CD14-positive monocyte (primary cell): ENCODE measurements around the gene FNIP2. TPM values are rescaled to one million over a fixed set of nuclear protein-coding genes. Genes with fewer than 3 reads are reported as not detected.

ENCODE experiments used
- DNase-seq, 3 donors: peaks; one replicate each; pipeline ENCODE4 v3.0.0-alpha.2; 2011 to 2022
- H2AFZ ChIP-seq: 2 replicates; pipeline ENCODE4 v1.6.0; 2012; ENCODE audit warnings: mild to moderate bottlenecking, low read depth, low read length, inconsistent platforms; ENCODE audit not compliant: insufficient read depth, poor library complexity, severe bottlenecking
- H3K27ac ChIP-seq, 2 donors: 1 replicate in 1 of 2; 2 replicates in 1 of 2; pipeline ENCODE4 v1.5.1; 2012 to 2013; ENCODE audit warnings: low read length in 2 of 2, control low read depth in 1 of 2, inconsistent platforms in 1 of 2, low read depth in 1 of 2, mild to moderate bottlenecking in 1 of 2
- H3K27me3 ChIP-seq, 2 donors: one replicate each; pipeline versions ENCODE4 v1.6.0 to v1.6.1; 2011 to 2013; ENCODE audit warnings: low read length in 2 of 2; ENCODE audit not compliant: control insufficient read depth in 2 of 2, insufficient read depth in 2 of 2
- H3K36me3 ChIP-seq, 2 donors: replicated peaks in 1 of 2; 1 replicate in 1 of 2; 2 replicates in 1 of 2; pipeline versions ENCODE4 v1.5.1 to v1.6.1; 2012 to 2013; ENCODE audit warnings: low read length in 2 of 2, control low read depth in 1 of 2, inconsistent platforms in 1 of 2, mild to moderate bottlenecking in 1 of 2; ENCODE audit not compliant: insufficient read depth in 2 of 2, control insufficient read depth in 1 of 2
- H3K4me1 ChIP-seq, 2 donors: 1 replicate in 1 of 2; 2 replicates in 1 of 2; pipeline versions ENCODE4 v1.5.1 to v1.6.1; 2012 to 2013; ENCODE audit warnings: low read length in 2 of 2, control low read depth in 1 of 2, inconsistent platforms in 1 of 2, mild to moderate bottlenecking in 1 of 2, moderate library complexity in 1 of 2; ENCODE audit not compliant: insufficient read depth in 2 of 2, control insufficient read depth in 1 of 2
- H3K4me2 ChIP-seq: replicated peaks from 2 replicates; pipeline ENCODE3; 2012; ENCODE audit warnings: low read length, moderate library complexity, mild to moderate bottlenecking; ENCODE audit not compliant: poor library complexity, severe bottlenecking; ENCODE audit errors: extremely low read depth
- H3K4me3 ChIP-seq, 3 experiments: fragments of 200-600 bp in 1 of 3; sonication (generic) in 1 of 3; replicated peaks in 1 of 3; 1 replicate in 2 of 3; 2 replicates in 1 of 3; pipeline ENCODE4 v1.5.1; 2011 to 2013; ENCODE audit warnings: low read length in 3 of 3, mild to moderate bottlenecking in 3 of 3, control low read depth in 2 of 3, low read depth in 2 of 3, inconsistent platforms in 1 of 3, moderate library complexity in 1 of 3
- H3K79me2 ChIP-seq: 2 replicates; pipeline ENCODE4 v1.6.0; 2012; ENCODE audit warnings: mild to moderate bottlenecking, control low read depth, inconsistent platforms, low read length, moderate library complexity; ENCODE audit not compliant: insufficient read depth
- H3K9ac ChIP-seq: 2 replicates; pipeline ENCODE4 v1.6.0; 2017; ENCODE audit warnings: low read length, mild to moderate bottlenecking; ENCODE audit not compliant: insufficient read depth, poor library complexity, severe bottlenecking
- H3K9me3 ChIP-seq, 2 donors: replicated peaks in 1 of 2; 1 replicate in 1 of 2; 2 replicates in 1 of 2; pipeline versions ENCODE4 v1.5.1 to v1.6.1; 2012 to 2013; ENCODE audit warnings: low read length in 2 of 2, control low read depth in 1 of 2; ENCODE audit not compliant: control insufficient read depth in 1 of 2, insufficient read depth in 1 of 2
- H4K20me1 ChIP-seq: 2 replicates; pipeline ENCODE4 v1.6.0; 2012; ENCODE audit warnings: mild to moderate bottlenecking, low read length, control low read depth, moderate library complexity; ENCODE audit not compliant: insufficient read depth
- H3K27ac Mint-ChIP-seq, 7 donors: one replicate each; pipeline ENCODE4 v1.8.0; 2020; ENCODE audit warnings: mild to moderate bottlenecking in 7 of 7, mixed read lengths in 7 of 7, moderate library complexity in 6 of 7, inconsistent platforms in 2 of 7
- H3K27me3 Mint-ChIP-seq, 3 donors: one replicate each; pipeline ENCODE4 v1.8.0; 2021 to 2022; ENCODE audit warnings: low read depth in 3 of 3, mild to moderate bottlenecking in 3 of 3, mixed read lengths in 3 of 3, moderate library complexity in 3 of 3, inconsistent platforms in 1 of 3
- H3K36me3 Mint-ChIP-seq, 2 donors: one replicate each; pipeline ENCODE4 v1.8.0; 2020; ENCODE audit warnings: mixed read lengths in 2 of 2, inconsistent platforms in 1 of 2, mild to moderate bottlenecking in 1 of 2
- H3K4me1 Mint-ChIP-seq: one replicate; pipeline ENCODE4 v1.8.0; 2020; ENCODE audit warnings: mild to moderate bottlenecking, mixed read lengths
- H3K4me3 Mint-ChIP-seq, 2 donors: one replicate each; pipeline ENCODE4 v1.8.0; 2020; ENCODE audit warnings: mild to moderate bottlenecking in 2 of 2, mixed read lengths in 2 of 2, moderate library complexity in 1 of 2
- H3K9me3 Mint-ChIP-seq, 7 donors: one replicate each; pipeline ENCODE4 v1.8.0; 2020 to 2022; ENCODE audit warnings: mixed read lengths in 7 of 7, mild to moderate bottlenecking in 6 of 7, moderate library complexity in 6 of 7, inconsistent platforms in 2 of 7
- WGBS: methylation state at CpG from one replicate; pipeline ENCODE4 v1.1.5; 2013; ENCODE audit warnings: missing lambda C conversion rate; ENCODE audit not compliant: insufficient coverage; 5-methylcytosine and 5-hydroxymethylcytosine counted together
- intact Hi-C, 2 donors: fragments of 100-400 bp; cut with micrococcal nuclease; formaldehyde crosslinking; loops; one replicate each; pipeline versions ENCODE4 v1.15.0 to v1.15.1; 2023
- polyA plus RNA-seq, 3 donors: library from polyadenylated mRNA; depleted of rRNA in 1 of 3; unstranded in 2 of 3; stranded (reverse) in 1 of 3; fragments of 300-500 nt in 2 of 3; fragments of >200 nt in 1 of 3; fragmentation: Illumina TruSeq in 2 of 3; gene quantifications; 1 replicate in 2 of 3; 2 replicates in 1 of 3; pipeline ENCODE4 v1.2.3, GENCODE V29; 2012 to 2021
- TF ChIP-seq, protein P1 (sequence below): fragments of 200-600 bp; IDR thresholded peaks from one replicate; pipeline ENCODE4 v1.8.0; 2022; ENCODE audit warnings: antibody characterized with exemption, mild to moderate bottlenecking

The FNIP2 gene
- polyA plus RNA-seq, 3 donors, result 3.5 to 7.7 (median 5.7) TPM

DNA sequence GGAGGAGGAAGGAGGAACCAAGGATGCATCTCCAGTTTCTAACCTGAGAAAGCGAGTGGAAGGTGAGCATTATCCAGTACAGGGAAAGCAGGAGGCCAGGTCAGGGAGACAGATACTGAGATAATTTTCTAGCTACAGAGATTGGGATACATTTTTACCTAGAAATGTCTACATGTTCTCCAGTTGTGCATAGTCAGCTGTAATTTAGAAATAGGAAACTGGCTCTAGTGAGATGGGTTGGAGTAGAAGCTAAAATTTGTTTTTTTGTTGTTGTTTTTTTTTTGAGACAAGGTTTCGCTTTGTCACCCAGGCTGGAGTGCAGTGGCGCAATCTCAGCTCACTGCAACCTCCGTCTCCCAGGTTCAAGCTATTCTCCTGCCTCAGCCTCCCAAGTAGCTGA lies 71.3 kb downstream of the FNIP2 start:
- no peaks in the 10 kb centered on the region for H3K79me2 ChIP-seq
- no peaks in the 10 kb centered on the region for H3K4me1 ChIP-seq
- Mint-ChIP-seq H3K27me3 (no peaks in the 10 kb centered on the region), H3K4me3 (no peak overlapping the region), H3K4me1 (no peaks in the 10 kb centered on the region), H3K9me3 (no peaks in the 10 kb centered on the region), H3K36me3 (peaks cover 60 to 65% of the 10 kb centered on the region in 2 donors), H3K27ac (peak overlapping the region in 2 of 7 donors; percentile 6 to 15)
- H3K27me3 ChIP-seq, result no peaks in the 10 kb centered on the region
- TF ChIP-seq, protein P1, sequence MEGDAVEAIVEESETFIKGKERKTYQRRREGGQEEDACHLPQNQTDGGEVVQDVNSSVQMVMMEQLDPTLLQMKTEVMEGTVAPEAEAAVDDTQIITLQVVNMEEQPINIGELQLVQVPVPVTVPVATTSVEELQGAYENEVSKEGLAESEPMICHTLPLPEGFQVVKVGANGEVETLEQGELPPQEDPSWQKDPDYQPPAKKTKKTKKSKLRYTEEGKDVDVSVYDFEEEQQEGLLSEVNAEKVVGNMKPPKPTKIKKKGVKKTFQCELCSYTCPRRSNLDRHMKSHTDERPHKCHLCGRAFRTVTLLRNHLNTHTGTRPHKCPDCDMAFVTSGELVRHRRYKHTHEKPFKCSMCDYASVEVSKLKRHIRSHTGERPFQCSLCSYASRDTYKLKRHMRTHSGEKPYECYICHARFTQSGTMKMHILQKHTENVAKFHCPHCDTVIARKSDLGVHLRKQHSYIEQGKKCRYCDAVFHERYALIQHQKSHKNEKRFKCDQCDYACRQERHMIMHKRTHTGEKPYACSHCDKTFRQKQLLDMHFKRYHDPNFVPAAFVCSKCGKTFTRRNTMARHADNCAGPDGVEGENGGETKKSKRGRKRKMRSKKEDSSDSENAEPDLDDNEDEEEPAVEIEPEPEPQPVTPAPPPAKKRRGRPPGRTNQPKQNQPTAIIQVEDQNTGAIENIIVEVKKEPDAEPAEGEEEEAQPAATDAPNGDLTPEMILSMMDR, result no peak
- no peak overlapping the region for H2AFZ ChIP-seq
- no peak for DNase-seq
- no peak overlapping the region for H3K9ac ChIP-seq
- no peaks in the 10 kb centered on the region for H3K9me3 ChIP-seq
- no peaks in the 10 kb centered on the region for H4K20me1 ChIP-seq
- H3K4me2 ChIP-seq, result no peak overlapping the region
- intact Hi-C loops, result no loop called here
- H3K27ac ChIP-seq, result no peak overlapping the region
- H3K36me3 ChIP-seq, result peaks cover 22 to 95% of the 10 kb centered on the region in 2 donors
- WGBS, result 96% methylated on average over 3 of the region's 4 CpGs
- H3K4me3 ChIP-seq, result no peak overlapping the region

DNA sequence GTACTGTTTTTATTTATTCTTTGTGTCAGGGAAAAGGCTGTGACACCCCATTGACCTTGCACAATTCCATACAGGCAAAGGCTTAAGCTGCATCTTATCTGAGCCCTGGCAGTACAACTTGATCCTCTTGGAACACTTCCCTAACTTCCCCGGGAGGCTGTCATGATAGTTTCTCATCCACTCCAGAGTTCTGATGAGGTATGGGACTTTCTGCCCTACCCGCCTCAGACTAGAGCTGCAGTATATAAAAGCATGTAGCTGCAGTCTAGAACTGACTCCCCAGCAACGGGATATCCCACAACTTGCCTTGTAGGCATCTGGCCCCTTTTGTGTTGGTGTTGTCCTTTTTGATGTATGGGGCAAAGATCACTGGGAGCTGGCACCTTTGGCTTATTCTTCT lies 72.7 kb downstream of the FNIP2 start:
- TF ChIP-seq, protein P1, result no peak
- Histone ChIP-seq H3K4me2 (no peak overlapping the region), H3K9ac (no peak overlapping the region), H3K4me3 (no peak overlapping the region), H4K20me1 (no peaks in the 10 kb centered on the region), H2AFZ (no peak overlapping the region), H3K4me1 (no peaks in the 10 kb centered on the region), H3K27ac (no peak overlapping the region), H3K36me3 (peaks cover 19 to 95% of the 10 kb centered on the region in 2 donors), H3K79me2 (no peaks in the 10 kb centered on the region), H3K27me3 (no peaks in the 10 kb centered on the region), H3K9me3 (no peaks in the 10 kb centered on the region)
- Mint-ChIP-seq H3K4me3 (no peak overlapping the region), H3K27ac (peak overlapping the region in 1 of 7 donors; percentile 12), H3K36me3 (peaks cover 49 to 59% of the 10 kb centered on the region in 2 donors), H3K4me1 (no peaks in the 10 kb centered on the region), H3K9me3 (no peaks in the 10 kb centered on the region), H3K27me3 (no peaks in the 10 kb centered on the region)
- intact Hi-C loops, result no loop called here
- DNase-seq, result no peak
- WGBS, result 100% methylated on average over 1 of the region's 3 CpGs
